Lower leg skin (tissue), 4 donors: ENCODE data around the gene CD74. TPM values are rescaled to one million over a fixed set of nuclear protein-coding genes. Genes with fewer than 3 reads are reported as not detected.

Experiments
- DNase-seq, 2 donors: peaks; one replicate each; pipeline ENCODE4 v3.0.0-alpha.2; 2019; ENCODE audit warnings: low spot score in 2 of 2
- H3K4me3 ChIP-seq: fragments of 200-600 bp; sonication (generic); 2 replicates; pipeline ENCODE4 v1.5.1; 2017; ENCODE audit warnings: mild to moderate bottlenecking, low read depth; ENCODE audit not compliant: poor library complexity, severe bottlenecking
- CTCF ChIP-seq, 3 donors: fragments of 450-650 bp; IDR thresholded peaks; one replicate each; pipeline ENCODE4 v1.5.1; 2016; ENCODE audit warnings: antibody characterized with exemption in 3 of 3, mild to moderate bottlenecking in 3 of 3, moderate library complexity in 2 of 3
- POLR2A ChIP-seq, 2 donors: fragments of 450-650 bp; IDR thresholded peaks; one replicate each; pipeline ENCODE4 v1.6.1; 2016 to 2017; ENCODE audit warnings: antibody characterized with exemption in 2 of 2, mild to moderate bottlenecking in 1 of 2, moderate library complexity in 1 of 2
- WGBS, 2 donors: methylation state at CpG; one replicate each; pipeline ENCODE4 v1.1.5; 2018; 5-methylcytosine and 5-hydroxymethylcytosine counted together
- intact Hi-C: fragments of 100-400 bp; cut with DNase I; formaldehyde crosslinking; loops from one replicate; pipeline ENCODE4 v1.15.0; 2023; ENCODE audit warnings: low total_unique reads
- total RNA-seq, 4 donors: library from RNA; depleted of rRNA; stranded (reverse); fragments of >200 nt; gene quantifications; one replicate each; pipeline ENCODE4 v1.1.0, GENCODE V29; 2016

CD74 gene
- total RNA-seq, 4 donors from 2014 or later, result 500 to 762 (median 613) TPM

- intact Hi-C loops, result no loop called here
- TF ChIP-seq CTCF (IDR thresholded peaks at IDR 0.05) (no peak), POLR2A (IDR thresholded peaks at IDR 0.05) (no peak)
- 77% methylated on average over 15 of the region's 15 CpGs for WGBS, 2 donors
- H3K4me3 ChIP-seq, result no peak overlapping the region
- DNase-seq, result no peak
Measured at GRCh38 chr5:150443242-150444075, 30.7 kb upstream of the CD74 start.

- H3K4me3 ChIP-seq, result no peak overlapping the region
- intact Hi-C loops, result no loop called here
- 74 to 79% methylated on average over 6 of the region's 6 CpGs for WGBS, 2 donors
- no peak for DNase-seq
- no peak for TF ChIP-seq POLR2A (IDR thresholded peaks at IDR 0.05)
- no peak for TF ChIP-seq CTCF (IDR thresholded peaks at IDR 0.05)
Measured at GRCh38 chr5:150442699-150443080, 30.0 kb upstream of the CD74 start.

DNA sequence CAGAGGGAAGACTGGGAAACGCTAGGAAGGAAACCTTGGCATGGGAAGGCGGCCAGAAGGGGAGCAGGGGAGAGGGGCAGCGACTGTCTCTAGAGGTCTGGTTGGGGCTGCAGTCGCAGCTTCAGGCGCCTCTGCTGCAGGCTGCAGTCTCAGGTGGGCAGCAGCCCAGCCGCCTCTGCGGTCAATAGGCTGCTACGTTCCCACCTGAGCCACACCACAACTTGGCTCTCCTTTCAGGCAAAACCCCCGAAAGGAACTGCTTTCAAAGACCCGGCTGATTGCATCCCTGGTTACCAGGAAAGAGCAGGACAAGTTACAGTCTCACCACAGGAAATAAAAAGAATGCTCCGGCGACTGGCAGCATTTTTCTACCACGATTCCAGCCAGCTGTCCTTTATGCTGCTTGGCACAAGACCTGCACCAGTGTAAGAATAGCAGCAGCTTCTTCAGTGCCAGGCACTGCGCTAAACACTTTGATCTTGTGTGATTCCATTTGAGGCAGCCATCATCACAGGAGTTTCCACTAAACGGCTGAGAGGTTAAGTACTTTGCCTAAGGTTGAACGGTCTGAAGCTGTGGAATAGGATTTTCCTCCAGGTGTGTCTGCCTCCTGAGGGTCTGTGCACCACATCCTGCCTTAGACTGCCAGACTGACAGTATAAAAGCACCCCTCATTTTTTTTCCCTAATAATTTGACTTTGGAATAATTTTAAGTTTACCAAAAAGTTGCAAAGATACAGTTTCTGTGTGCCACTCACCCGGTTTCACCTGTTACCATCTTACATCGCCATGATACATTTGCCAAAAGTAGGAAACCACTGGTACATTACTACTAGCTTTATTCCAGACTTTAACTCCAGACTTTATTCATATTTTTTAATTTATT, 29.3 kb upstream of the CD74 start:
- DNase-seq, result no peak
- H3K4me3 ChIP-seq, result no peak overlapping the region
- TF ChIP-seq POLR2A (IDR thresholded peaks at IDR 0.05), result no peak
- TF ChIP-seq CTCF (IDR thresholded peaks at IDR 0.05), result no peak
- WGBS, 2 donors, result 48 to 52% methylated on average over 17 to 18 of the region's 18 CpGs
- intact Hi-C loops, result no loop called here

DNA sequence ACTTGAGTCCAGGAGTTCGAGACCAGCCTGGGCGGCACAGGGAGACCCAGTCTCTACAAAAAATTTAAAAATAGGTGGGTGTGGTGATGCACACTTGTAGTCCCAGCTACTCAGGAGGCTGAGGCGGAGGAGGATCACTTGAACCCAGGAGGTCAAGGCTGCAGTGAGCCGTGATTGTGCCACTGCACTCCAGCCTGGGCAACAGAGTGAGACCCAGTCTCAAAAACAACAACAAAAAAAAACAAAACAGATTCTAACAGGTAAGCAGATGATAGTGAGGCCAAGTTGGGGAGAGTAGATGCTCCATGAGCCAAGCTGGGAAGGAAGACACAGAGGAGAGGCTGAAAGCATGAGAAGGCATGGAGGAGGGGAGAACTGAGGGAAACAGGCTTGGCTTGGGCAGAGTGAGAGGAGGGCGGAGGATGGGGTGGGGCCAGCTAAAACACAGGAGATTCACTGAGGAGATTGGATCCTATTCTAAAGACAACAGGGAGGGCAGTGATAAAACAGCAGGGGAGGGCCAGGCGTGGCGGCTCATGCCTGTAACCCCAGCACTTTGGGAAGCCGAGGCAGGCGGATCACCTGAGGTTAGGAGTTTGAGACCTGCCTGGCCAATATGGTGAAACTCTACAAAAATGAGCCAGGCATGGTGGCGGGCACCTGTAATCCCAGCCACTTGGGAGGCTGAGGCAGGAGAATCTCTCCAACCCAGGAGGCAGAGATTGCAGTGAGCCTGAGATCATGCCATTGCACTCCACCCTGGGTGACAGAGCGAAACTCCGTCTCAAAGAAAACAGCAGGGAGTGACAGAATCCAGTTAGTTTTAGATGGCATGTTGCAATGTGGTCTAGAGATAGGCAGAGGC, 28.5 kb upstream of the CD74 start:
- 86 to 88% methylated on average over 12 of the region's 12 CpGs for WGBS, 2 donors
- intact Hi-C loops, result no loop called here
- H3K4me3 ChIP-seq, result no peak overlapping the region
- no peak for TF ChIP-seq POLR2A (IDR thresholded peaks at IDR 0.05)
- no peak for TF ChIP-seq CTCF (IDR thresholded peaks at IDR 0.05)
- DNase-seq, result no peak

GRCh38 chr5:150438873-150439546, 26.3 kb upstream of the CD74 start:
- no peak for TF ChIP-seq CTCF (IDR thresholded peaks at IDR 0.05)
- no peak for TF ChIP-seq POLR2A (IDR thresholded peaks at IDR 0.05)
- no peak for DNase-seq
- 45 to 60% methylated on average over 4 of the region's 4 CpGs for WGBS, 2 donors
- intact Hi-C loops, result no loop called here
- no peak overlapping the region for H3K4me3 ChIP-seq
